ENCODE results near the gene LSM2.
"Not testable (repeated sequence)": the region's sequence is repeated elsewhere in the genome, so short reads cannot be mapped to it uniquely, and the experiment has no call there.

- TF ChIP-seq CTCF, POLR2AphosphoS5, POLR2A (IDR thresholded peaks at IDR 0.05): not testable (repeated sequence)
Measured at GRCh38 chr6:31838114-31838553, 31.4 kb upstream of the LSM2 start.
